ENCODE results near the gene MFAP5. TPM values are rescaled to one million over a fixed set of nuclear protein-coding genes. Genes with fewer than 3 reads are reported as not detected.

Gene MFAP5
- total RNA-seq, 1 experiment from 2014 or later = not detected

DNA sequence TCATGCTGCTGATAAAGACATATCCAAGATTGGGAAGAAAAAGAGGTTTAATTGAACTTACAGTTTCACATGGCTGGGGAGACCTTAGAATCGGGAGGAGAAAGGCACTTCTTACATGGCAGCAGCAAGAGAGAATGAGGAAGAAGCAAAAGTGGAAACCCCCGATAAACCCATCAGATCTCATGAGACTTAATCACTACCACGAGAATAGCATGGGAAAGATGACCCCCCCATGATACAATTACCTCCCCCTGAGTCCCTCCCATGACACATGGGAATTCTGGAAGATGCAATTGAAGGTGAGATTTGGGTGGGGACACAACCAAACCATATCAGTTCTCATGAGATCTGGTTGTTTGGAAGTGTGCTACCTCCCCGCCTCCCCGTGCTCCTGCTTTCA, 9.8 kb upstream of the MFAP5 start (continued):
- TF ChIP-seq, protein P1, sequence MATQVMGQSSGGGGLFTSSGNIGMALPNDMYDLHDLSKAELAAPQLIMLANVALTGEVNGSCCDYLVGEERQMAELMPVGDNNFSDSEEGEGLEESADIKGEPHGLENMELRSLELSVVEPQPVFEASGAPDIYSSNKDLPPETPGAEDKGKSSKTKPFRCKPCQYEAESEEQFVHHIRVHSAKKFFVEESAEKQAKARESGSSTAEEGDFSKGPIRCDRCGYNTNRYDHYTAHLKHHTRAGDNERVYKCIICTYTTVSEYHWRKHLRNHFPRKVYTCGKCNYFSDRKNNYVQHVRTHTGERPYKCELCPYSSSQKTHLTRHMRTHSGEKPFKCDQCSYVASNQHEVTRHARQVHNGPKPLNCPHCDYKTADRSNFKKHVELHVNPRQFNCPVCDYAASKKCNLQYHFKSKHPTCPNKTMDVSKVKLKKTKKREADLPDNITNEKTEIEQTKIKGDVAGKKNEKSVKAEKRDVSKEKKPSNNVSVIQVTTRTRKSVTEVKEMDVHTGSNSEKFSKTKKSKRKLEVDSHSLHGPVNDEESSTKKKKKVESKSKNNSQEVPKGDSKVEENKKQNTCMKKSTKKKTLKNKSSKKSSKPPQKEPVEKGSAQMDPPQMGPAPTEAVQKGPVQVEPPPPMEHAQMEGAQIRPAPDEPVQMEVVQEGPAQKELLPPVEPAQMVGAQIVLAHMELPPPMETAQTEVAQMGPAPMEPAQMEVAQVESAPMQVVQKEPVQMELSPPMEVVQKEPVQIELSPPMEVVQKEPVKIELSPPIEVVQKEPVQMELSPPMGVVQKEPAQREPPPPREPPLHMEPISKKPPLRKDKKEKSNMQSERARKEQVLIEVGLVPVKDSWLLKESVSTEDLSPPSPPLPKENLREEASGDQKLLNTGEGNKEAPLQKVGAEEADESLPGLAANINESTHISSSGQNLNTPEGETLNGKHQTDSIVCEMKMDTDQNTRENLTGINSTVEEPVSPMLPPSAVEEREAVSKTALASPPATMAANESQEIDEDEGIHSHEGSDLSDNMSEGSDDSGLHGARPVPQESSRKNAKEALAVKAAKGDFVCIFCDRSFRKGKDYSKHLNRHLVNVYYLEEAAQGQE (IDR thresholded peaks at IDR 0.05; ENCODE audit: low read depth) = no peak
- TF ChIP-seq YY1 (IDR thresholded peaks at IDR 0.05; ENCODE audit: extremely low read depth, insufficient replicate concordance, low read depth, low read length) = no peak
- TF ChIP-seq, protein P2, sequence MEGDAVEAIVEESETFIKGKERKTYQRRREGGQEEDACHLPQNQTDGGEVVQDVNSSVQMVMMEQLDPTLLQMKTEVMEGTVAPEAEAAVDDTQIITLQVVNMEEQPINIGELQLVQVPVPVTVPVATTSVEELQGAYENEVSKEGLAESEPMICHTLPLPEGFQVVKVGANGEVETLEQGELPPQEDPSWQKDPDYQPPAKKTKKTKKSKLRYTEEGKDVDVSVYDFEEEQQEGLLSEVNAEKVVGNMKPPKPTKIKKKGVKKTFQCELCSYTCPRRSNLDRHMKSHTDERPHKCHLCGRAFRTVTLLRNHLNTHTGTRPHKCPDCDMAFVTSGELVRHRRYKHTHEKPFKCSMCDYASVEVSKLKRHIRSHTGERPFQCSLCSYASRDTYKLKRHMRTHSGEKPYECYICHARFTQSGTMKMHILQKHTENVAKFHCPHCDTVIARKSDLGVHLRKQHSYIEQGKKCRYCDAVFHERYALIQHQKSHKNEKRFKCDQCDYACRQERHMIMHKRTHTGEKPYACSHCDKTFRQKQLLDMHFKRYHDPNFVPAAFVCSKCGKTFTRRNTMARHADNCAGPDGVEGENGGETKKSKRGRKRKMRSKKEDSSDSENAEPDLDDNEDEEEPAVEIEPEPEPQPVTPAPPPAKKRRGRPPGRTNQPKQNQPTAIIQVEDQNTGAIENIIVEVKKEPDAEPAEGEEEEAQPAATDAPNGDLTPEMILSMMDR (IDR thresholded peaks at IDR 0.05 in 2 of 3, conservative IDR thresholded peaks at IDR 0.05 in 1 of 3; ENCODE audit: borderline replicate concordance in 1 of 3, insufficient read depth in 1 of 3, low read depth in 2 of 3, low read length in 2 of 3) = no peak

DNA sequence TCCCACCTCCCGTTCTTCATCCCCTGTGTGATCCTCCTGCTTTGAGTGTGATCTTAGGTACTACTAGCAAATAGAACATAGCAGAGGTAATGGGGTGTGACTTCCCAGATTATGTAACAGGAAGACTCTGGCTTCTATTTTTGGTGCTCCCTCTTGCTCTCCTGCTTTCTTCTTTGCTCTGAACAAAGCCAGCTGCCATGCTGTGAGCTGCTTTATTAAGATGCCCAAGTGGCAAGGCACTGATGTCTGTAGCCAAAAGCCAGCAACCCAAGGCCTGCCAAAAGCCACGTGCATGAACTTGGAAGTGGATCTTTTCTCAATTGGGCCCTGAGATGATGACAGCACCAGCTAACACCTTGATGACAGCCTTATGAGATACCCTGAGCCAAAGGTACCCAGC, 5.8 kb upstream of the MFAP5 start:
- DNase-seq (ENCODE audit: low read depth, low spot score) (no peak), ATAC-seq (no peak)
- H4K20me1 ChIP-seq (ENCODE audit: insufficient read depth) = no peaks in the 10 kb centered on the region
- H2AFZ ChIP-seq (ENCODE audit: low read depth, low read length, poor library complexity, severe bottlenecking) = no peak overlapping the region
- H3K79me2 ChIP-seq (ENCODE audit: insufficient read depth, low read length) = no peaks in the 10 kb centered on the region
- no peak overlapping the region for H3K4me2 ChIP-seq (ENCODE audit: low read length)
- H3K27ac ChIP-seq (ENCODE audit: low read depth, low read length) = no peak overlapping the region
- POLR2A ChIA-PET = no interaction called here
- intact Hi-C loops (cut with micrococcal nuclease) = no loop called here
- RAD21 ChIA-PET (ENCODE audit: low non-redundant PET in 1 of 2, low total read pairs in 2 of 2, uncharacterized antibody in 2 of 2, unreplicated experiment in 2 of 2) = no interaction called here
- H3K4me1 ChIP-seq (ENCODE audit: control insufficient read depth in 1 of 2, insufficient read depth in 2 of 2, low read length in 2 of 2) = no peaks in the 10 kb centered on the region
- no peak overlapping the region for H3K4me3 ChIP-seq (replicated peaks in 1 of 2; ENCODE audit: low read depth in 1 of 2, low read length in 2 of 2)
- no TSS peak for BruUV-seq (replicated peaks)
- CTCF ChIA-PET = no interaction called here
- TF ChIP-seq, protein P2 (IDR thresholded peaks at IDR 0.05 in 2 of 3, conservative IDR thresholded peaks at IDR 0.05 in 1 of 3; ENCODE audit: borderline replicate concordance in 1 of 3, insufficient read depth in 1 of 3, low read depth in 2 of 3, low read length in 2 of 3) = no peak
- TF ChIP-seq EGR1 (IDR thresholded peaks at IDR 0.05; ENCODE audit: low read depth) = no peak
- H3K27me3 ChIP-seq (ENCODE audit: insufficient read depth, low read length) = peaks cover 10% of the 10 kb centered on the region
- H3K36me3 ChIP-seq (ENCODE audit: control insufficient read depth in 1 of 2, insufficient read depth in 2 of 2, low read length in 2 of 2) = no peaks in the 10 kb centered on the region
- H3K9ac ChIP-seq (ENCODE audit: low read length) = no peak overlapping the region
- H3K9me2 ChIP-seq (ENCODE audit: insufficient read depth) = no peaks in the 10 kb centered on the region
- no peaks in the 10 kb centered on the region for H3K9me3 ChIP-seq (ENCODE audit: control insufficient read depth in 1 of 2, insufficient read depth in 1 of 2, low read depth in 1 of 2, low read length in 2 of 2)
